ENCODE measurements around the gene CENPM. TPM values are rescaled to one million over a fixed set of nuclear protein-coding genes. Genes with fewer than 3 reads are reported as not detected.

The CENPM gene
- total RNA-seq, 2 experiments from 2014 or later, result 189 to 354 TPM

- H3K36me3 ChIP-seq (ENCODE audit: insufficient read depth, low read length), result no peaks in the 10 kb centered on the region
- no peak for DNase-seq (ENCODE audit: low spot score)
- H3K4me3 ChIP-seq (ENCODE audit: low read depth, low read length, poor library complexity, severe bottlenecking), result no peak overlapping the region
- BruUV-seq (replicated peaks), result no TSS peak
- H2AFZ ChIP-seq (ENCODE audit: low read length), result no peak overlapping the region
- no peaks in the 10 kb centered on the region for H3K9me3 ChIP-seq (ENCODE audit: low read length)
- no peaks in the 10 kb centered on the region for H3K79me2 ChIP-seq (ENCODE audit: insufficient read depth, low read depth, low read length)
- H3K27ac ChIP-seq (ENCODE audit: low read depth, low read length, poor library complexity, severe bottlenecking), result no peak overlapping the region
- H3K4me2 ChIP-seq (ENCODE audit: low read length), result peak overlapping the region; percentile 57; the same call in 1 of the 2 replicates
- H3K4me1 ChIP-seq (ENCODE audit: insufficient read depth, low read length, poor library complexity, severe bottlenecking), result peaks cover 19% of the 10 kb centered on the region
- H4K20me1 ChIP-seq (ENCODE audit: insufficient read depth, low read length), result no peaks in the 10 kb centered on the region
- no peaks in the 10 kb centered on the region for H3K9me2 ChIP-seq (ENCODE audit: insufficient read depth, low read length)
- intact Hi-C loops (cut with micrococcal nuclease; ENCODE audit: unreplicated experiment), result loop anchor here (2.0 kb wide), 1 partner anchor 135 kb away; no protein-coding TSS in a partner anchor
- TF ChIP-seq CTCF (conservative IDR thresholded peaks at IDR 0.05; ENCODE audit: low read length) (no peak), EZH2phosphoT487 (IDR thresholded peaks at IDR 0.05; ENCODE audit: borderline replicate concordance, low read depth, low read length) (no peak)
- ChIA-PET POLR2A (interaction anchor here (0.5 kb wide), 1 partner anchor 126 kb away, joined by 4 read pairs; no protein-coding TSS in a partner anchor), CTCF (ENCODE audit: unreplicated experiment) (no interaction called here)
Observed at GRCh38 chr22:41957941-41958556, 11.1 kb upstream of the CENPM start.

GRCh38 chr22:41952713-41953112, 5.8 kb upstream of the CENPM start:
- no peak for DNase-seq (ENCODE audit: low spot score)
- H3K4me3 ChIP-seq (ENCODE audit: low read depth, low read length, poor library complexity, severe bottlenecking), result no peak overlapping the region
- intact Hi-C loops (cut with micrococcal nuclease; ENCODE audit: unreplicated experiment), result no loop called here
- BruUV-seq (replicated peaks), result no TSS peak
- H3K9me3 ChIP-seq (ENCODE audit: low read length), result no peaks in the 10 kb centered on the region
- CTCF ChIA-PET (ENCODE audit: unreplicated experiment), result no interaction called here
- H3K4me1 ChIP-seq (ENCODE audit: insufficient read depth, low read length, poor library complexity, severe bottlenecking), result peaks cover 56% of the 10 kb centered on the region
- no peak overlapping the region for H3K27ac ChIP-seq (ENCODE audit: low read depth, low read length, poor library complexity, severe bottlenecking)
- TF ChIP-seq EZH2phosphoT487 (IDR thresholded peaks at IDR 0.05; ENCODE audit: borderline replicate concordance, low read depth, low read length) (no peak), CTCF (conservative IDR thresholded peaks at IDR 0.05; ENCODE audit: low read length) (no peak)
- peaks cover 23% of the 10 kb centered on the region; the same call in 1 of the 2 replicates for H3K79me2 ChIP-seq (ENCODE audit: insufficient read depth, low read depth, low read length)
- H4K20me1 ChIP-seq (ENCODE audit: insufficient read depth, low read length), result no peaks in the 10 kb centered on the region
- no peak overlapping the region for H2AFZ ChIP-seq (ENCODE audit: low read length)
- POLR2A ChIA-PET, result no interaction called here
- H3K9me2 ChIP-seq (ENCODE audit: insufficient read depth, low read length), result no peaks in the 10 kb centered on the region
- peak overlapping the region; percentile 52 for H3K4me2 ChIP-seq (ENCODE audit: low read length)
- no peaks in the 10 kb centered on the region for H3K36me3 ChIP-seq (ENCODE audit: insufficient read depth, low read length)

GRCh38 chr22:41951898-41952474, 5.0 kb upstream of the CENPM start, which contains the start of gene SMIM45:
SMIM45 (plus strand) TSS chr22:41952150.
- POLR2A ChIA-PET, result no interaction called here
- intact Hi-C loops (cut with micrococcal nuclease; ENCODE audit: unreplicated experiment), result no loop called here
- H3K4me1 ChIP-seq (ENCODE audit: insufficient read depth, low read length, poor library complexity, severe bottlenecking), result peaks cover 59% of the 10 kb centered on the region

More at GRCh38 chr22:41951898-41952474, 5.0 kb upstream of the CENPM start, which contains the start of gene SMIM45:
- TF ChIP-seq CTCF (conservative IDR thresholded peaks at IDR 0.05; ENCODE audit: low read length) (peak; percentile 52), EZH2phosphoT487 (IDR thresholded peaks at IDR 0.05; ENCODE audit: borderline replicate concordance, low read depth, low read length) (no peak)
- H2AFZ ChIP-seq (ENCODE audit: low read length), result no peak within 1 kb of the TSS
- H3K27ac ChIP-seq (ENCODE audit: low read depth, low read length, poor library complexity, severe bottlenecking), result no peak within 1 kb of the TSS
- no peaks in the 10 kb centered on the region for H3K9me2 ChIP-seq (ENCODE audit: insufficient read depth, low read length)
- CTCF ChIA-PET (ENCODE audit: unreplicated experiment), result interaction anchor here (1.1 kb wide), 1 partner anchor 139 kb away, joined by 3 read pairs; no protein-coding TSS in a partner anchor
- H3K4me2 ChIP-seq (ENCODE audit: low read length), result peak within 1 kb of the TSS; percentile 52
- no TSS peak for BruUV-seq (replicated peaks)
- peak; percentile 78 for DNase-seq (ENCODE audit: low spot score)
- peaks cover 29% of the 10 kb centered on the region; the same call in 1 of the 2 replicates for H3K79me2 ChIP-seq (ENCODE audit: insufficient read depth, low read depth, low read length)
- H3K36me3 ChIP-seq (ENCODE audit: insufficient read depth, low read length), result no peaks in the 10 kb centered on the region
- H4K20me1 ChIP-seq (ENCODE audit: insufficient read depth, low read length), result no peaks in the 10 kb centered on the region
- no peaks in the 10 kb centered on the region for H3K9me3 ChIP-seq (ENCODE audit: low read length)
- peak within 1 kb of the TSS; percentile 3 for H3K4me3 ChIP-seq (ENCODE audit: low read depth, low read length, poor library complexity, severe bottlenecking)
